Adrenal gland (tissue), 5 donors: Measurements from ENCODE around the gene CYRIA.

Experiments used
- CTCF ChIP-seq, 6 experiments: fragments of 450-650 bp in 4 of 6; fragments of 200-600 bp in 2 of 6; sonication (generic) in 1 of 6; IDR thresholded peaks; 1 replicate in 5 of 6; 2 replicates in 1 of 6; pipeline versions ENCODE4 v1.5.1 to v1.8.0; 2016 to 2021; ENCODE audit warnings: antibody characterized with exemption in 6 of 6, mild to moderate bottlenecking in 2 of 6, moderate library complexity in 1 of 6
- POLR2A ChIP-seq, 2 donors: fragments of 450-650 bp; IDR thresholded peaks; one replicate each; pipeline ENCODE4 v1.6.1; 2017; ENCODE audit warnings: antibody characterized with exemption in 2 of 2, mild to moderate bottlenecking in 2 of 2, moderate library complexity in 1 of 2
- donor health status: DM: no; HTN: no; CAD: no.

DNA sequence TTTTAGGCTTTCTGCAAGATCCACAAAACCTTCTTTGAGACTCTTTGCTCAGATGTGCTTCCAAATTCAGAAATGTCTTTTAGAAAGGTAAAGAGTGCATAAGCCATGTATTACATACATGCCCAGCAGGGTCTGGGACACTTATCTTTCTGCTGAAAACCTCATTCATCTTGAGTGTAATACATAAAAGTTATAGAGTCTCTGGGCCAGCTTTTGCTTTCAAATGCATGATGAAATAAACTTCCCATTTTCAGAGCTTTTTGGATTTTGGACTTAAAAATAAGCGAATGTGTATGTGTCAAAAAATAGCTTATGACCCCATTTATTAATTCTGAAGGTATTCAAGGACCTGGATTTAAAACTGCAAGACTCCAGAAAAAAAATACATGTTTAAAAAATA lies 8.0 kb downstream of the CYRIA start:
- TF ChIP-seq CTCF (IDR thresholded peaks at IDR 0.05) (no peak), POLR2A (IDR thresholded peaks at IDR 0.05) (no peak)
